ENCODE measurements around the gene TUB. TPM values are rescaled to one million over a fixed set of nuclear protein-coding genes. Genes with fewer than 3 reads are reported as not detected.

TUB gene
- polyA plus RNA-seq, 1 donor = 15.2 TPM

DNA sequence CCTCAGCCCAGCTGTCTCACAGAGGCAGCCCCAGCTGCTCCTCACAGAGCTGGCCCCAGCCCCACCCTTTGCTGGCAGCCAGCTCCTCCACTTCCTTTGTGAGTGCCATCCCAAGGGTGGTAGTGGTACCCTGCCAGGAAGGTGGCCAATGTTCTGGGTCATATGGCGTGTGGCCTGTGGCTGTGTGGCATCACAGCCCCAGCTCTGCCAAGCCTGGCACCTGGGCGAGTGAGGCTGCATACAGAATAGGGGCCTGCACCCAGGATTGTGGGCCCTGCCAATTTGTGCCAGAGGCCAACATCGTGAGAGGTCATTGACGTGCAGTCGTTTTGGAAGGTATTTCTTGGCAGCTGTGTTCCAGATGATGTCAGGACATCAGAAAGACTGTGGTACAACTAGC, 10.7 kb downstream of the TUB start:
- peaks cover 2% of the 10 kb centered on the region for H3K36me3 ChIP-seq (ENCODE audit: control insufficient read depth, insufficient read depth, low read length)
- no peak for DNase-seq
- WGBS (ENCODE audit: insufficient coverage, low lambda C conversion rate) = no CpG with 5 or more reads among the region's 5 CpGs
- H3K4me3 ChIP-seq (ENCODE audit: low read length) = no peak overlapping the region
- no peaks in the 10 kb centered on the region for H3K27me3 ChIP-seq (ENCODE audit: control insufficient read depth, insufficient read depth, low read length)
- peak overlapping the region; percentile 37 for H3K27ac ChIP-seq (ENCODE audit: low read length)
- no peaks in the 10 kb centered on the region for H3K9me3 ChIP-seq (ENCODE audit: control insufficient read depth, low read depth, low read length)
- H3K4me1 ChIP-seq (ENCODE audit: control insufficient read depth, insufficient read depth, low read length) = peaks cover 41% of the 10 kb centered on the region

DNA sequence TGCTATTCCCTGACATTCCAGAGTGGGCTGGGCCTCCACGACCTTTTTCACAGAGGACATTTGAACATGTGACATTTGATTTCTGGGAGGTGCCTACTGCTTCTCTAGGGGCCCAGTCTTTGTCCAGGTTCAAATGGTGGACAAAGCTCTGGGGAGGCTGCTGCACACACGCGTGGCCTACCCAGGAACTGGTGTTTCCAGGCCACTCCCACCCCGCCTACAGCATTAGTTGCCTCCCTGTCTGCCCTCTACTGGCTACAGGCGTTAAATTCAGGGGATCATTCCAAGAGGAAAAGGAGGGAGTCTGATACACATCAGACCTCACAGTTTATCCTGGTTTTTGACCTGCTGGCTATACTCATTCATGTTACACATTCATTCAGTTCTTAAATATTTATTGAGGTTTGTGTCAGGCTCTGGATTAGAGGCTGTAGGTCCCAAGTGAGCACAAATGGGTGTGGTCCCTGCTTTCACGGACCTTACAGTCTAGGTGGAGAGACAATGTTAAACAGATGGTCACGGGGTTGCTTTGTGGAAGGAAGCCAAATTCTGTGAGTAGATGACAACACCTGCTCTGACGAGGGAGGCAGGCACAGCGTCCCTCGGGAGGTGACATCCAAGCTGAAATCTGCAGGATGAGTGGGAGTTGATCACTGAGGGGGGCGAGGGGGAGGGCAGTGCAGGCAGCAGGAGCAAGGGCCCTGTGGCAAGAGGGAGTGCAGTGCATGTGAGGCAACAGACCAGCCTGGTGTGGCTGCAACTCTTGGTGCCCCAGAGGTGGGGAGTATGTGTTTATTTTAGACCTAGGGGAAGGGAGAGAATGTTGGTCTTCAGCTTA, 11.8 kb downstream of the TUB start:
- Histone ChIP-seq H3K4me3 (ENCODE audit: low read length) (no peak overlapping the region), H3K4me1 (ENCODE audit: control insufficient read depth, insufficient read depth, low read length) (peaks cover 41% of the 10 kb centered on the region), H3K9me3 (ENCODE audit: control insufficient read depth, low read depth, low read length) (no peaks in the 10 kb centered on the region), H3K27ac (ENCODE audit: low read length) (peak overlapping the region; percentile 37), H3K27me3 (ENCODE audit: control insufficient read depth, insufficient read depth, low read length) (no peaks in the 10 kb centered on the region), H3K36me3 (ENCODE audit: control insufficient read depth, insufficient read depth, low read length) (peaks cover 12% of the 10 kb centered on the region)
- DNase-seq = peak; percentile 68 to 79
- WGBS (ENCODE audit: insufficient coverage, low lambda C conversion rate) = no CpG with 5 or more reads among the region's 11 CpGs

DNA sequence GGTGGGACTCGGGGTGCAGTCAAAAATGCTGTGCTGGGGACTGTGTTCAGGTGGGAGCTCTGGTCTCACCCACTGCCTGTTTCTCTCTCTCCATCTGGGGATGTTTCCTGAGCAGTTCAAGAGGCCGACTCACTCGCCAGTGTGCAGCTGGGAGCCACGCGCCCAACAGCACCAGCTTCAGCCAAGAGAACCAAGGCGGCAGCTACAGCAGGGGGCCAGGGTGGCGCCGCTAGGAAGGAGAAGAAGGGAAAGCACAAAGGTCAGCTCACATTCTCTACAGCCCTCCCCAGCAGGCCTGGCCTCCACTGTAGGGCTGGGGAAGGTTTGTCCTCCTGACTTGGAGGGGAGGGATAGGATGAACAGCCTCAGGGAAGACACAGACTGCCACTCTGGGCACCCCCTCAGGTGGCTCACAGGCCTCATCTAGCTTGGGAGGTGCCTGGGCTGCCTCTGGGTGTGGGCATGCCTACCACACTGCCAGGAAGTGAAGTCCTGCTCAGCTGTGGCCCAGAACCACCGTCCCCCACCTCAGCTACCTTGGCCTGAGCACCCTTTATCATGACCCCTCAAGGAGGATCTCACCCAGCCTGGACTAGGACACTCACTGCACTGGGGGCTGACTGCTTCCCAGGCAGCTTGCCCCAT, 13.0 kb downstream of the TUB start:
- Histone ChIP-seq H3K36me3 (ENCODE audit: control insufficient read depth, insufficient read depth, low read length) (peaks cover 17% of the 10 kb centered on the region), H3K4me1 (ENCODE audit: control insufficient read depth, insufficient read depth, low read length) (peaks cover 41% of the 10 kb centered on the region), H3K27me3 (ENCODE audit: control insufficient read depth, insufficient read depth, low read length) (no peaks in the 10 kb centered on the region), H3K4me3 (ENCODE audit: low read length) (no peak overlapping the region), H3K27ac (ENCODE audit: low read length) (peak overlapping the region; percentile 37), H3K9me3 (ENCODE audit: control insufficient read depth, low read depth, low read length) (no peaks in the 10 kb centered on the region)
- peak; percentile 68 to 88 for DNase-seq
- no CpG with 5 or more reads among the region's 9 CpGs for WGBS (ENCODE audit: insufficient coverage, low lambda C conversion rate)

DNA sequence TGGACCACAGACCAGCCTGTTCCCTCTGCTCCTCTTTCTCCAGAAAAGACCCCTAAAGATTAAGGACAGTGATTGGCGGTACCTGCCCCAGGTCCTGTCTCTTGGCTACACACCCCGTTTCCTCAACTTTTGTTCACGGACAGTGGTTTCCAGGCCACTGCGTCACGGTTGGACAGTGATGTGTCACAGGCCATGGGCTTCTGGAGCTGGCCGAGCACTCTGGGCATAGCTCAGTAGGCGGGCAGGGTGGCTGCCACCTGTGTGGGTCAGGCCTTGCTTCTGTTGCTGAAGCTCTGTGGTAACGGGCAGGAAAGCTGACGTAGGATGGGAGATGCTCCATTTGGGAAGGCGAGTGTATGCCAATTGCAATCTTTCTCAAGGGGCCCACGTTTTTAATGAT, 13.6 kb downstream of the TUB start:
- Histone ChIP-seq H3K4me3 (ENCODE audit: low read length) (no peak overlapping the region), H3K9me3 (ENCODE audit: control insufficient read depth, low read depth, low read length) (no peaks in the 10 kb centered on the region), H3K27ac (ENCODE audit: low read length) (peak overlapping the region; percentile 35), H3K36me3 (ENCODE audit: control insufficient read depth, insufficient read depth, low read length) (peaks cover 19% of the 10 kb centered on the region), H3K4me1 (ENCODE audit: control insufficient read depth, insufficient read depth, low read length) (peaks cover 41% of the 10 kb centered on the region), H3K27me3 (ENCODE audit: control insufficient read depth, insufficient read depth, low read length) (no peaks in the 10 kb centered on the region)
- no CpG with 5 or more reads among the region's 11 CpGs for WGBS (ENCODE audit: insufficient coverage, low lambda C conversion rate)
- no peak for DNase-seq

DNA sequence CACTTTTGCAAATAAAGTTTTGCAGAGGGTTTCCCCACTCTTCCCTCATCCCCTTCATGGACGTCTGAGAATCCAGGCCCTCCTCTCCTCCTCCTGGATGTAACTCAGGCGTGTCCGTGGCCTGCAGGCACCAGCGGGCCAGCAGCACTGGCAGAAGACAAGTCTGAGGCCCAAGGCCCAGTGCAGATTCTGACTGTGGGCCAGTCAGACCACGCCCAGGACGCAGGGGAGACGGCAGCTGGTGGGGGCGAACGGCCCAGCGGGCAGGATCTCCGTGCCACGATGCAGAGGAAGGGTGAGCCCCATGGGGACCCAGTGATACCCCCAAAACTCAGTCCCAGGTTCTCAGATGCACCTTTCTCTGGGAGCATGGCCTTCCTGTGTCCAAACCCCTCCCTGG, 14.4 kb downstream of the TUB start:
- peaks cover 20% of the 10 kb centered on the region for H3K36me3 ChIP-seq (ENCODE audit: control insufficient read depth, insufficient read depth, low read length)
- no peaks in the 10 kb centered on the region for H3K27me3 ChIP-seq (ENCODE audit: control insufficient read depth, insufficient read depth, low read length)
- H3K9me3 ChIP-seq (ENCODE audit: control insufficient read depth, low read depth, low read length) = no peaks in the 10 kb centered on the region
- no peak overlapping the region for H3K4me3 ChIP-seq (ENCODE audit: low read length)
- no peak overlapping the region for H3K27ac ChIP-seq (ENCODE audit: low read length)
- WGBS (ENCODE audit: insufficient coverage, low lambda C conversion rate) = no CpG with 5 or more reads among the region's 12 CpGs
- no peak for DNase-seq
- peaks cover 38% of the 10 kb centered on the region for H3K4me1 ChIP-seq (ENCODE audit: control insufficient read depth, insufficient read depth, low read length)

DNA sequence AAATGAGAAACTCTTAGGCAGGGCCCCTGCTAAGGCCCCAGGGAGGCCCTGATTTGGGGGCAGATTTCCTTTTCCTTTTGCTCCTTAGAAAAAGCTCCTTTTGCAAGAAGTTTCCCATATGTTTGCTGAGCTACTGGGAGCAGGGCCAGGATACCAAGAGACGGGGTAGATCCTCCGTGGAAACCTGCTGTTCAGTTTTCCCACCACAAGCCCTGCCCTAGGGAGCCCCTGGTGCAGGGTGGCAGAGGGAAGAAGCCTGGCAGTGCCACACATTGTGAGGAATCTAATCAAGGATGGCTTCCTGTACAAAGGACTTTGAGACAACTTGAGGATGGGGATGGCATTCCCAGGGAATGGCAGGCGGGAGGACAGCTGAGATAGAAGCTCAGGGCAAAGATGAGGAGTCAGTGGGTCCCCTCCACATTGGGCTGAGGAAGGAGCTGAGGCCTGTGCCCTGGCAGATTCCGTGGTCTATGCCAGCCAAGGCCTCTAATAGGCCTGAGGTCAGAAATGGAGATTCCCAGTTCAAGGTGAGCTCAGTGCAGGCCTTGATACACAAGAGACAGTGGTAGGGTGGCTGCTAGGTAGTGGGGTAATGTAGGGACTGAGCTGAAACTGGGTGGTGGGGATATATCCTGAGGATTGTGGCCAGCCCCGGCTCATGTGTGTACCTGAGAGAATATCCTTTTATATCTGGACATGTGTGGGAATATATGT, 15.0 kb downstream of the TUB start:
- peaks cover 22% of the 10 kb centered on the region for H3K36me3 ChIP-seq (ENCODE audit: control insufficient read depth, insufficient read depth, low read length)
- no CpG with 5 or more reads among the region's 5 CpGs for WGBS (ENCODE audit: insufficient coverage, low lambda C conversion rate)
- H3K4me3 ChIP-seq (ENCODE audit: low read length) = no peak overlapping the region
- H3K4me1 ChIP-seq (ENCODE audit: control insufficient read depth, insufficient read depth, low read length) = peaks cover 34% of the 10 kb centered on the region
- no peaks in the 10 kb centered on the region for H3K27me3 ChIP-seq (ENCODE audit: control insufficient read depth, insufficient read depth, low read length)
- DNase-seq = no peak
- H3K9me3 ChIP-seq (ENCODE audit: control insufficient read depth, low read depth, low read length) = no peaks in the 10 kb centered on the region
- no peak overlapping the region for H3K27ac ChIP-seq (ENCODE audit: low read length)

DNA sequence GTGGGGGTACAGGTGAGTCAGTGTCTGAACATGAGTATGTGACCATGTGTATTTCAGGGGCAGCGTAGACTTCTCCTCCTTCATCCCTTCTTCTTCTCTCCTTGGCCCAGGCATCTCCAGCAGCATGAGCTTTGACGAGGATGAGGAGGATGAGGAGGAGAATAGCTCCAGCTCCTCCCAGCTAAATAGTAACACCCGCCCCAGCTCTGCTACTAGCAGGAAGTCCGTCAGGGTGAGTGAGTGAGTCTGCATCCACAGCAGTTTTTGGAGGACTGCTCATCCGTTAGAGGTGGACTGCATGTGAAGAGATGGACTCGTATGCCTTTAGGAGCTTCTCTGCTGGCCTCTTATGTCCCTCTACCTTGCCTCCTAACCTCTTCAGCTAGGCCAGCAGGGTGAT, 15.6 kb downstream of the TUB start:
- no CpG with 5 or more reads among the region's 6 CpGs for WGBS (ENCODE audit: insufficient coverage, low lambda C conversion rate)
- Histone ChIP-seq H3K27me3 (ENCODE audit: control insufficient read depth, insufficient read depth, low read length) (no peaks in the 10 kb centered on the region), H3K27ac (ENCODE audit: low read length) (no peak overlapping the region), H3K4me1 (ENCODE audit: control insufficient read depth, insufficient read depth, low read length) (peaks cover 34% of the 10 kb centered on the region), H3K9me3 (ENCODE audit: control insufficient read depth, low read depth, low read length) (no peaks in the 10 kb centered on the region), H3K36me3 (ENCODE audit: control insufficient read depth, insufficient read depth, low read length) (peaks cover 27% of the 10 kb centered on the region), H3K4me3 (ENCODE audit: low read length) (no peak overlapping the region)
- DNase-seq = no peak

DNA sequence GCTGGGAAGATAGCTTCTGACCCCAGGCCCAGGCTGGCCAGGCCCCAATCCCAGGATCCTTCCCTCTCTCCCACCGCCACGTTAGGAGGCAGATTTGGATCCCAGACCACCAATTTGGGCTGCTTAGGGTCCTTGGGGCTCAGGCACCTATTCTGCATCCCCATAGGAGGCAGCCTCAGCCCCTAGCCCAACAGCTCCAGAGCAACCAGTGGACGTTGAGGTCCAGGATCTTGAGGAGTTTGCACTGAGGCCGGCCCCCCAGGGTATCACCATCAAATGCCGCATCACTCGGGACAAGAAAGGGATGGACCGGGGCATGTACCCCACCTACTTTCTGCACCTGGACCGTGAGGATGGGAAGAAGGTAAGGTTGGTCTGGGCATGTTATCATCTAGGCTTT, 16.1 kb downstream of the TUB start:
- no peak for DNase-seq
- Histone ChIP-seq H3K36me3 (ENCODE audit: control insufficient read depth, insufficient read depth, low read length) (peaks cover 29% of the 10 kb centered on the region), H3K9me3 (ENCODE audit: control insufficient read depth, low read depth, low read length) (no peaks in the 10 kb centered on the region), H3K27ac (ENCODE audit: low read length) (no peak overlapping the region), H3K27me3 (ENCODE audit: control insufficient read depth, insufficient read depth, low read length) (no peaks in the 10 kb centered on the region), H3K4me1 (ENCODE audit: control insufficient read depth, insufficient read depth, low read length) (peaks cover 33% of the 10 kb centered on the region), H3K4me3 (ENCODE audit: low read length) (no peak overlapping the region)
- WGBS (ENCODE audit: insufficient coverage, low lambda C conversion rate) = no CpG with 5 or more reads among the region's 8 CpGs

DNA sequence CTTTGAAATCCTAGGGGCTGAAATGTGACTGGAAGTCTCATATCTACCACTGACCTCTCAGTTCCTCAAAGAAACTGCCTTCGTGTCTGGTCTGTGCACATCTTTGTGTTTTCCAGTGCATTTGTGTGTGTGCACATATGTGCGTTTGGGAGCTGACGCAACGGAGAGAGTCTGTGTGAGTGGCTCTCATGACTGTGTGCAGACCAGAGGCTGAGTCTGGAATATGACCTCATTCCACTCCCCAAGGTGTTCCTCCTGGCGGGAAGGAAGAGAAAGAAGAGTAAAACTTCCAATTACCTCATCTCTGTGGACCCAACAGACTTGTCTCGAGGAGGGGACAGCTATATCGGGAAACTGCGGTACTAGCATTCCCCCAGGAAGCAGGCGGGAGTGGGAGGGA, 16.5 kb downstream of the TUB start:
- Histone ChIP-seq H3K4me1 (ENCODE audit: control insufficient read depth, insufficient read depth, low read length) (peaks cover 29% of the 10 kb centered on the region), H3K4me3 (ENCODE audit: low read length) (no peak overlapping the region), H3K27ac (ENCODE audit: low read length) (no peak overlapping the region), H3K9me3 (ENCODE audit: control insufficient read depth, low read depth, low read length) (no peaks in the 10 kb centered on the region), H3K27me3 (ENCODE audit: control insufficient read depth, insufficient read depth, low read length) (no peaks in the 10 kb centered on the region), H3K36me3 (ENCODE audit: control insufficient read depth, insufficient read depth, low read length) (peaks cover 32% of the 10 kb centered on the region)
- no peak for DNase-seq
- WGBS (ENCODE audit: insufficient coverage, low lambda C conversion rate) = no CpG with 5 or more reads among the region's 9 CpGs

DNA sequence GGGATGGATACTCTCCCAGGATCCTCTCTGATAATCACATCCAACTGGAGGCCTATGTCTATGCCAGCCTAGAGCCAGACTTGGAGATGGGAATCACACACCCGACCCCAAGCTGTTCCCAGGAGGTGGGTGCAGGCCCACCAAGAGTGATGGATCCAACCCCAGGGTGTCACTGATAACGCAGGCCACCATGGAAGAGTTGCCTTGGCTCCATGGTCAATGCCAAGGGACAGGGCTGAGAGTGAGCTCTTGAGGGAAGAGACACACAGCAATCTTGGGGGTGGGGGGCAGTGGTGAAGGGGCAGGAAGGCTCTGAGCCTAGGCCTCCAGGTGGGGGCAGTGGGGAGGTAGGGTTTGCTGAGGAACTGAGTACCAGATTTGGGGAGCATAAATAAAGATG, 16.9 kb downstream of the TUB start:
- Histone ChIP-seq H3K27me3 (ENCODE audit: control insufficient read depth, insufficient read depth, low read length) (no peaks in the 10 kb centered on the region), H3K27ac (ENCODE audit: low read length) (no peak overlapping the region), H3K36me3 (ENCODE audit: control insufficient read depth, insufficient read depth, low read length) (peaks cover 34% of the 10 kb centered on the region), H3K4me1 (ENCODE audit: control insufficient read depth, insufficient read depth, low read length) (peaks cover 25% of the 10 kb centered on the region), H3K4me3 (ENCODE audit: low read length) (no peak overlapping the region), H3K9me3 (ENCODE audit: control insufficient read depth, low read depth, low read length) (no peaks in the 10 kb centered on the region)
- no peak for DNase-seq
- WGBS (ENCODE audit: insufficient coverage, low lambda C conversion rate) = no CpG with 5 or more reads among the region's 2 CpGs
